Muscle of leg (tissue), 16 donors: ENCODE measurements around the gene CRYBA1. TPM values are rescaled to one million over a fixed set of nuclear protein-coding genes. Genes with fewer than 3 reads are reported as not detected.
"Not testable (repeated sequence)": the region's sequence is repeated elsewhere in the genome, so short reads cannot be mapped to it uniquely, and the experiment has no call there.

Experiments used
- DNase-seq: peaks from one replicate; pipeline ENCODE4 v3.0.0; 2013
- H3K27ac ChIP-seq: one replicate; pipeline ENCODE4 v1.5.1; 2013; ENCODE audit warnings: mild to moderate bottlenecking, low read length, control low read depth
- H3K27me3 ChIP-seq: one replicate; pipeline ENCODE4 v1.6.1; 2013; ENCODE audit warnings: low read length; ENCODE audit not compliant: control insufficient read depth, insufficient read depth
- H3K36me3 ChIP-seq: one replicate; pipeline ENCODE4 v1.6.1; 2013; ENCODE audit warnings: low read length; ENCODE audit not compliant: control insufficient read depth, insufficient read depth
- H3K4me1 ChIP-seq: one replicate; pipeline ENCODE4 v1.6.1; 2013; ENCODE audit warnings: low read length; ENCODE audit not compliant: control insufficient read depth, insufficient read depth
- H3K4me3 ChIP-seq: one replicate; pipeline ENCODE4 v1.5.1; 2013; ENCODE audit warnings: low read length, control low read depth
- H3K9me3 ChIP-seq: replicated peaks from 2 replicates; pipeline ENCODE4 v1.6.1; 2013; ENCODE audit warnings: low read depth, low read length; ENCODE audit not compliant: control insufficient read depth
- WGBS: methylation state at CpG from one replicate; pipeline ENCODE4 v1.1.5; 2013; ENCODE audit warnings: missing lambda C conversion rate; ENCODE audit not compliant: insufficient coverage; 5-methylcytosine and 5-hydroxymethylcytosine counted together
- long read RNA-seq, 11 donors: transcript quantifications; one replicate each; lab custom pipeline, GENCODE V29; 2026
- polyA plus RNA-seq, 8 donors: library from polyadenylated mRNA; unstranded; fragments of 120-200 nt; gene quantifications; one replicate each; pipeline versions ENCODE4 v1.2.1 to v1.2.3, GENCODE V29; 2013; ENCODE audit warnings: inconsistent platforms in 1 of 8, low replicate concordance in 1 of 8; ENCODE audit not compliant: insufficient read length in 8 of 8, insufficient read depth in 1 of 8
- total RNA-seq: library from RNA; stranded (reverse); fragments of 120-200 nt; gene quantifications from one replicate; pipeline ENCODE4 v1.2.4, GENCODE V29; 2013

Gene CRYBA1
- total RNA-seq (not detected), polyA plus RNA-seq (not detected)
- long read RNA-seq, donor 1, result 0 reads
- long read RNA-seq, donor 2, result 0 reads
- long read RNA-seq, donor 3, result 0 reads
- long read RNA-seq, donor 4, result 0 reads
- long read RNA-seq, donor 5, result 0 reads
- long read RNA-seq, donor 6, partial matches to known transcripts, result 0 of 1 reads
- long read RNA-seq, donor 6, other reads (novel, unspliced or antisense), result 0 of 1 reads
- long read RNA-seq, donor 7, result 0 reads
- long read RNA-seq, donor 8, result 0 reads
- long read RNA-seq, donor 9, result 0 reads
- long read RNA-seq, donor 10, result 0 reads
- long read RNA-seq, donor 11, result 0 reads

- H3K9me3 ChIP-seq, result no peaks in the 10 kb centered on the region
- WGBS, result 20% methylated on average over 1 of the region's 1 CpG
- no peak within 1 kb of the TSS for H3K27ac ChIP-seq
- H3K27me3 ChIP-seq, result no peaks in the 10 kb centered on the region
- no peak for DNase-seq
- no peak within 1 kb of the TSS for H3K4me3 ChIP-seq
- H3K4me1 ChIP-seq, result no peaks in the 10 kb centered on the region
- no peaks in the 10 kb centered on the region for H3K36me3 ChIP-seq
Observed at GRCh38 chr17:29246628-29247027, at the start of gene CRYBA1. Gene CRYBA1 (plus strand): TSS chr17:29246859. CDS start chr17:29246864, 5 bp downstream.

- no peak overlapping the region for H3K4me3 ChIP-seq
- DNase-seq, result no peak
- WGBS, result 84% methylated on average over 12 of the region's 16 CpGs
- peaks cover 3% of the 10 kb centered on the region for H3K27me3 ChIP-seq
- no peaks in the 10 kb centered on the region for H3K36me3 ChIP-seq
- no peaks in the 10 kb centered on the region for H3K4me1 ChIP-seq
- no peak overlapping the region for H3K27ac ChIP-seq
- H3K9me3 ChIP-seq, result no peaks in the 10 kb centered on the region
Observed at GRCh38 chr17:29197516-29198272, 49.0 kb upstream of the CRYBA1 start.

- WGBS, result 81% methylated on average over 13 of the region's 16 CpGs
- H3K9me3 ChIP-seq, H3K4me3 ChIP-seq, H3K4me1 ChIP-seq, DNase-seq, H3K36me3 ChIP-seq, H3K27ac ChIP-seq, H3K27me3 ChIP-seq: not testable (repeated sequence)
Observed at GRCh38 chr17:29204068-29204804, 42.4 kb upstream of the CRYBA1 start.

- Histone ChIP-seq H3K4me3 (no peak overlapping the region), H3K27me3 (no peaks in the 10 kb centered on the region), H3K36me3 (no peaks in the 10 kb centered on the region), H3K4me1 (no peaks in the 10 kb centered on the region), H3K27ac (no peak overlapping the region), H3K9me3 (no peaks in the 10 kb centered on the region)
- 75% methylated on average over 1 of the region's 2 CpGs for WGBS
- no peak for DNase-seq
Observed at GRCh38 chr17:29205047-29205446, 41.6 kb upstream of the CRYBA1 start.

GRCh38 chr17:29207975-29208374 is 38.7 kb upstream of the CRYBA1 start:
- DNase-seq, result no peak
- H3K27ac ChIP-seq, result no peak overlapping the region
- H3K4me1 ChIP-seq, result no peaks in the 10 kb centered on the region
- no peaks in the 10 kb centered on the region for H3K27me3 ChIP-seq
- H3K4me3 ChIP-seq, result no peak overlapping the region
- H3K36me3 ChIP-seq, result no peaks in the 10 kb centered on the region
- WGBS, result 20% methylated on average over 1 of the region's 2 CpGs
- H3K9me3 ChIP-seq, result no peaks in the 10 kb centered on the region

- Histone ChIP-seq H3K9me3 (no peaks in the 10 kb centered on the region), H3K36me3 (no peaks in the 10 kb centered on the region), H3K4me3 (no peak overlapping the region), H3K27ac (no peak overlapping the region), H3K27me3 (no peaks in the 10 kb centered on the region), H3K4me1 (no peaks in the 10 kb centered on the region)
- no peak for DNase-seq
- WGBS, result 83% methylated on average over 4 of the region's 5 CpGs
Observed at GRCh38 chr17:29209073-29209472, 37.6 kb upstream of the CRYBA1 start.

GRCh38 chr17:29210879-29211278 is 35.8 kb upstream of the CRYBA1 start:
- H3K27me3 ChIP-seq, result no peaks in the 10 kb centered on the region
- H3K36me3 ChIP-seq, result no peaks in the 10 kb centered on the region
- H3K4me1 ChIP-seq, result peaks cover 5% of the 10 kb centered on the region
- H3K27ac ChIP-seq, result no peak overlapping the region
- WGBS, result no CpG with 5 or more reads among the region's 2 CpGs
- no peaks in the 10 kb centered on the region for H3K9me3 ChIP-seq
- H3K4me3 ChIP-seq, result no peak overlapping the region
- DNase-seq, result no peak

GRCh38 chr17:29212094-29212631 is 34.5 kb upstream of the CRYBA1 start:
- no CpG with 5 or more reads among the region's 1 CpG for WGBS
- no peak for DNase-seq

GRCh38 chr17:29212681-29213121 is 34.0 kb upstream of the CRYBA1 start:
- H3K9me3 ChIP-seq, result no peaks in the 10 kb centered on the region
- DNase-seq, result no peak
- no peak overlapping the region for H3K27ac ChIP-seq
- H3K4me1 ChIP-seq, result peaks cover 5% of the 10 kb centered on the region
- WGBS, result 81% methylated on average over 4 of the region's 5 CpGs
- no peaks in the 10 kb centered on the region for H3K27me3 ChIP-seq
- no peaks in the 10 kb centered on the region for H3K36me3 ChIP-seq
- no peak overlapping the region for H3K4me3 ChIP-seq

More at GRCh38 chr17:29212094-29212631, 34.5 kb upstream of the CRYBA1 start:
- H3K9me3 ChIP-seq, result no peaks in the 10 kb centered on the region
- H3K27me3 ChIP-seq, result no peaks in the 10 kb centered on the region
- H3K4me3 ChIP-seq, result no peak overlapping the region
- H3K36me3 ChIP-seq, result no peaks in the 10 kb centered on the region
- H3K4me1 ChIP-seq, result peaks cover 5% of the 10 kb centered on the region
- H3K27ac ChIP-seq, result no peak overlapping the region
